DND-41 (cell line): ENCODE measurements around the gene GRPEL1.

Source experiments
- CTCF ChIP-seq: IDR thresholded peaks from 2 replicates; pipeline ENCODE4 v1.5.1; 2012; ENCODE audit warnings: borderline replicate concordance, low read length, moderate library complexity, mild to moderate bottlenecking; ENCODE audit not compliant: poor library complexity, severe bottlenecking; ENCODE audit errors: extremely low read depth
- EZH2 ChIP-seq: IDR thresholded peaks from 3 replicates; pipeline ENCODE4 v1.6.1; 2012; ENCODE audit warnings: borderline replicate concordance, low read depth, mild to moderate bottlenecking, moderate library complexity, low read length, inconsistent platforms; ENCODE audit not compliant: severe bottlenecking

GRCh38 chr4:7045553-7045952 lies 22.3 kb downstream of the GRPEL1 start:
- TF ChIP-seq CTCF (no peak), EZH2 (no peak)
